Measurements from ENCODE around the gene BEND7. TPM values are rescaled to one million over a fixed set of nuclear protein-coding genes. Genes with fewer than 3 reads are reported as not detected.

The BEND7 gene, protein sequence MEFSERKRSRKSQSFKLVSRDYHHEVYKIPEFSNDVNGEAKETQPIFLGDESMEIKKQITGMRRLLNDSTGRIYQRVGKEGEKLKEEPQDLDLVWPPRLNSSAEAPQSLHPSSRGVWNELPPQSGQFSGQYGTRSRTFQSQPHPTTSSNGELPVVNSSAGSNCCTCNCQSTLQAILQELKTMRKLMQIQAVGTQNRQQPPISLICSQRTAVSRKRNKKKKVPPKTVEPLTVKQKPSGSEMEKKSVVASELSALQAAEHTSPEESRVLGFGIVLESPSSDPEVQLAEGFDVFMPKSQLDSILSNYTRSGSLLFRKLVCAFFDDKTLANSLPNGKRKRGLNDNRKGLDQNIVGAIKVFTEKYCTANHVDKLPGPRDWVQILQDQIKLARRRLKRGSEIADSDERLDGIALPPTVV
- total RNA-seq = 10 to 100 TPM; 19.6 to 32.1 (median 23.5) TPM
- polyA plus RNA-seq = 10 to 100 TPM in 1 of 3 donors, 1 to 10 TPM in 2; 4.6 to 11.1 (median 9.6) TPM
- long read RNA-seq, donor 1 = 0 reads
- long read RNA-seq, donor 2, partial matches to known transcripts = 0 of 1 reads
- long read RNA-seq, donor 2, other reads (novel, unspliced or antisense) = 0 of 1 reads
- long read RNA-seq, donor 3 = 0 reads
- long read RNA-seq, donor 4 = 0 reads
- long read RNA-seq, donor 5, partial matches to known transcripts = 0 of 1 reads
- long read RNA-seq, donor 5, other reads (novel, unspliced or antisense) = 0 of 1 reads
- long read RNA-seq, donor 6, partial matches to known transcripts = 0 of 1 reads
- long read RNA-seq, donor 6, other reads (novel, unspliced or antisense) = 0 of 1 reads
- long read RNA-seq, donor 7 = 0 reads
- long read RNA-seq, donor 8 = 0 reads
- long read RNA-seq, donor 9 = 0 reads
- long read RNA-seq, donor 10 = 0 reads

DNA sequence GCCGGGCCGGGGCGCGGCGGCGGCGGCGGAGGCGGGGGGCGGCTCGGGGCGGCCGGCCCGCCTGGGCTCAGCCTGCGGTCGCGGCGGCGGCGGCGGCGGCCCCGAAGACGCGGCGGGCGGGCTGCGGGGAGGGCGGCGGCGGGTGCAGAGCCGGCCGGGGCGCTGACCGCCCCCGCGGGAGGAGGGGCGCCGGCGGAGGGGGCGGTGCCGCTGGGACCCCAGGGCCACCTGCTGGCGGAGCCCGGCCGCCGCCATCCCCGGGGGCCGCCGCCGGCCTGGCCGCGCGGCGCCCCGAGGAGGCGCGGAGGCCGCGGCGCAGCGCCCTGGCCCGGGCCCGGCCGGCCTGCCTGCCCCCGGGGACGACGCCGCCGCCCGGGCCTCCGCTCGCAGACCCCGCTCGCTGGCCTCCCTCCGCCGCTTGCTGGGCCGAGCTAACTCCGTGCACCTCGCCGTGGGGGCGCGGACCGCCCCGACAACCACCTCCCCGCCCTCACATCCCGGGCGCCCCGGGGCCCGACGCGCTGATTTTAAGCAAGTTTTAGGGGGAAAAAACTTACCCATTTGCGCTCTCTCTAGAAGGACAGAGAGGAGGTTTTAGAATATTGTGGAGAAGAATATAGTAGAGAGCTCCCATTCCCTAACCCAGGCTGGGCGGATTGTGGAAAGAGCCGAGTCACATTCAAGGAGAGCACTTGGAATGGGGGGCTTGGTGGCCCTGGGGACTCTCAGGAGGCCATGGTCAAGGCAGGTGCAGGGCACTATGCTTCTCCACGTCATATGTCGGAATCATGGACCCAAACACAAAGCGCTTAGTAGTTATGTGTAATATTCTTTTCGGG, at the start of gene BEND7:
TSS of gene BEND7 (minus strand) at position 140 of the 839 bp plus-strand sequence. CDS start 481 bp downstream, outside the sequence.
- H3K4me3 ChIP-seq = peak within 1 kb of the TSS; percentile 61 to 74 (median 64)
- 3 to 12% (median 7%) methylated on average over 20 to 95 of the region's 98 CpGs for WGBS, 5 donors
- peaks cover 0 to 4% (median 0%) of the 10 kb centered on the region in 4 donors for H3K36me3 ChIP-seq
- peaks cover 0 to 14% (median 0%) of the 10 kb centered on the region in 3 donors for H3K27me3 ChIP-seq
- DNase-seq = peak; percentile 60 to 83
- TF ChIP-seq POLR2AphosphoS5 (IDR thresholded peaks at IDR 0.05) (no peak), POLR2A (IDR thresholded peaks at IDR 0.05) (no peak), EP300 (IDR thresholded peaks at IDR 0.05) (no peak)
- TF ChIP-seq, protein P1, sequence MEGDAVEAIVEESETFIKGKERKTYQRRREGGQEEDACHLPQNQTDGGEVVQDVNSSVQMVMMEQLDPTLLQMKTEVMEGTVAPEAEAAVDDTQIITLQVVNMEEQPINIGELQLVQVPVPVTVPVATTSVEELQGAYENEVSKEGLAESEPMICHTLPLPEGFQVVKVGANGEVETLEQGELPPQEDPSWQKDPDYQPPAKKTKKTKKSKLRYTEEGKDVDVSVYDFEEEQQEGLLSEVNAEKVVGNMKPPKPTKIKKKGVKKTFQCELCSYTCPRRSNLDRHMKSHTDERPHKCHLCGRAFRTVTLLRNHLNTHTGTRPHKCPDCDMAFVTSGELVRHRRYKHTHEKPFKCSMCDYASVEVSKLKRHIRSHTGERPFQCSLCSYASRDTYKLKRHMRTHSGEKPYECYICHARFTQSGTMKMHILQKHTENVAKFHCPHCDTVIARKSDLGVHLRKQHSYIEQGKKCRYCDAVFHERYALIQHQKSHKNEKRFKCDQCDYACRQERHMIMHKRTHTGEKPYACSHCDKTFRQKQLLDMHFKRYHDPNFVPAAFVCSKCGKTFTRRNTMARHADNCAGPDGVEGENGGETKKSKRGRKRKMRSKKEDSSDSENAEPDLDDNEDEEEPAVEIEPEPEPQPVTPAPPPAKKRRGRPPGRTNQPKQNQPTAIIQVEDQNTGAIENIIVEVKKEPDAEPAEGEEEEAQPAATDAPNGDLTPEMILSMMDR (IDR thresholded peaks at IDR 0.05) = no peak
- intact Hi-C loops (cut with DNase I; ENCODE audit: low total_unique reads) = no loop called here
- H3K4me1 ChIP-seq = peaks cover 12 to 45% (median 26%) of the 10 kb centered on the region in 4 donors
- no peaks in the 10 kb centered on the region for H3K9me3 ChIP-seq
- H3K27ac ChIP-seq = peak within 1 kb of the TSS; percentile 65 to 86 (median 79)

DNA sequence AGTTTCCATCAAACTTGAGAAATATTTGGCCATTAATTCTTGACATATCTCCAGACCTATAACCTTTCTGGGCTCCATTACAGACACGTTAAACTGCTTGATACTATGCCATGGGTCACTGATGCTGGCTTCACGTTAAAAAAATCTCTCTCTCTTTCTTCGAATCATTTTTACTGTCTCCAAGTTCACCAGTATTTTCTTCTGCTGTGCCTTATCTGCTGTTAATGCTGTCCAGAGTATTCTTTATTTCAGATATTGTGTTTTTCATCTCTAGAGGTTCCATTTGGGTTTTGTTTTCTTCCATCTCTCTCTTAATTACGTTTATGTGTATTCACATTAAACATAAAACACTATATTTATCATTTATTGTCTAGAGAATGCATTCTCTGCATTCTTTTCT, 45.1 kb upstream of the BEND7 start:
- H3K27me3 ChIP-seq = no peaks in the 10 kb centered on the region
- TF ChIP-seq POLR2A (IDR thresholded peaks at IDR 0.05) (no peak), POLR2AphosphoS5 (IDR thresholded peaks at IDR 0.05) (no peak), EP300 (IDR thresholded peaks at IDR 0.05) (no peak)
- TF ChIP-seq, protein P1 (IDR thresholded peaks at IDR 0.05) = no peak
- 60 to 75% (median 63%) methylated on average over 4 of the region's 4 CpGs for WGBS, 5 donors
- H3K27ac ChIP-seq = no peak overlapping the region
- intact Hi-C loops (cut with DNase I; ENCODE audit: low total_unique reads) = no loop called here
- H3K9me3 ChIP-seq = no peaks in the 10 kb centered on the region
- no peak for DNase-seq
- H3K4me1 ChIP-seq = no peaks in the 10 kb centered on the region
- H3K36me3 ChIP-seq = no peaks in the 10 kb centered on the region
- H3K4me3 ChIP-seq = no peak overlapping the region

DNA sequence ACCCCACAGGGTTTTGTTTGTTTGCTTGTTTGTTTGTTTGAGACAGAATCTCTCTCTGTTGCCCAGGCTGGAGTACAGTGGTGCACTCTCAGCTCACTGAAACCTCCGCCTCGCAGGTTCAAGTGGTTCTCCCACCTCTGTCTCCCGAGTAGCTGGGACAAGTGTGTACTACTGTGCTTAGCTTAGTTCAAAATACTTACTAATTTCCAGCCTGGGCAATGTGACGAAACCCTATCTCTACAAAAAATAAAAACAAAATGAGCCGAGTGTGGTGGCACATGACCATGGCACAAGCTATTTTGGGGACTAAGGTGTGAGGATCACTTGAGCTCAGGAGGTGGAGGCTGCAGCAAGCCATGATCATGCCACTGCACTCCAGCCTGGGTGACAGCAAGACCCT, 42.7 kb upstream of the BEND7 start:
- Histone ChIP-seq H3K36me3 (no peaks in the 10 kb centered on the region), H3K27ac (no peak overlapping the region), H3K4me3 (no peak overlapping the region), H3K9me3 (no peaks in the 10 kb centered on the region), H3K27me3 (no peaks in the 10 kb centered on the region), H3K4me1 (no peaks in the 10 kb centered on the region)
- no peak for DNase-seq
- 42 to 71% (median 61%) methylated on average over 5 of the region's 5 CpGs for WGBS, 5 donors
- TF ChIP-seq POLR2A (IDR thresholded peaks at IDR 0.05) (no peak), EP300 (IDR thresholded peaks at IDR 0.05) (no peak), POLR2AphosphoS5 (IDR thresholded peaks at IDR 0.05) (no peak)
- TF ChIP-seq, protein P1 (IDR thresholded peaks at IDR 0.05) = no peak
- intact Hi-C loops (cut with DNase I; ENCODE audit: low total_unique reads) = no loop called here

DNA sequence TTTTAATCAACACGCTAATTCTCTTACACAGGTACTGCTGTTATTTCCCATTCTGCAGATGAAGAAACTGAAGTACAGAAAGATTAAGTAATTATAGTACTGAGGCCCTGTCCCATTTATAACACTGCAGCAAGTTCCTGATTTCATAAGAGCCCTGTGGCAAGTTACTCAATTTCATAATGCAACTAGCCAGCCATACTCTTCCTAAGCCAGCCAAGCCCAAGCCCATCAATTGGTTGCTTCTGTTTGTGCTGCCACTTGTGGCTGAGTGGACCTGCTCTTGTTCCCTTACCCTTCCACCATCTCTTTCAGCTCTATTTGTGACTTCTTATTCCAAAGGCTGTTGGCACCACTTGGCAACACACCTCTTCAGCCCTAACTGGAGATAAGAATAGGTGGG, 38.2 kb upstream of the BEND7 start:
- DNase-seq = no peak
- H3K27ac ChIP-seq = no peak overlapping the region
- no peaks in the 10 kb centered on the region for H3K9me3 ChIP-seq
- no peaks in the 10 kb centered on the region for H3K4me1 ChIP-seq
- no peaks in the 10 kb centered on the region for H3K36me3 ChIP-seq
- no peaks in the 10 kb centered on the region for H3K27me3 ChIP-seq
- H3K4me3 ChIP-seq = no peak overlapping the region
- WGBS, 5 donors = 66 to 97% (median 90%) methylated on average over 1 of the region's 1 CpG
- TF ChIP-seq POLR2A (IDR thresholded peaks at IDR 0.05) = no peak
- no peak for TF ChIP-seq EP300 (IDR thresholded peaks at IDR 0.05)
- TF ChIP-seq POLR2AphosphoS5 (IDR thresholded peaks at IDR 0.05) = no peak
- TF ChIP-seq, protein P1 (IDR thresholded peaks at IDR 0.05) = no peak
- intact Hi-C loops (cut with DNase I; ENCODE audit: low total_unique reads) = no loop called here

Data from stomach (tissue), 19 donors.